Brain microvascular endothelial cell (primary cell): ENCODE results near the gene SV2B.

Experiments used
- DNase-seq: peaks from one replicate; pipeline ENCODE4 v3.0.0-alpha.2; 2020
- H3K27ac ChIP-seq: fragments of 250-450 bp; sonication (Bioruptor Pico); 2 replicates; pipeline ENCODE4 v1.5.1; 2020; ENCODE audit warnings: mild to moderate bottlenecking, moderate library complexity
- H3K27me3 ChIP-seq: fragments of 250-450 bp; sonication (Bioruptor Pico); replicated peaks from 2 replicates; pipeline ENCODE4 v1.5.1; 2020; ENCODE audit warnings: mild to moderate bottlenecking
- H3K36me3 ChIP-seq: fragments of 250-450 bp; sonication (Bioruptor Pico); replicated peaks from 2 replicates; pipeline ENCODE4 v1.5.1; 2020; ENCODE audit warnings: mild to moderate bottlenecking
- H3K4me3 ChIP-seq: 2 replicates; pipeline ENCODE4 v1.5.1; 2011; ENCODE audit warnings: low read depth, mild to moderate bottlenecking, control low read depth, low read length, moderate library complexity
- CTCF ChIP-seq: IDR thresholded peaks from 2 replicates; pipeline ENCODE4 v1.5.1; 2011; ENCODE audit warnings: low read depth, mild to moderate bottlenecking, moderate library complexity, low read length, control low read depth, inconsistent platforms; ENCODE audit errors: missing control alignments
- in situ Hi-C: cut with HindIII; loops from 2 replicates; pipeline ENCODE4 v1.10.0; 2017; ENCODE audit warnings: low sequenced_read_pairs, low pct_ligation_motif_present

Gene SV2B

GRCh38 chr15:91249591-91249990 lies 149.5 kb downstream of the SV2B start:
- no peak for TF ChIP-seq CTCF
- Histone ChIP-seq H3K4me3 (no peak overlapping the region), H3K27ac (no peak overlapping the region), H3K27me3 (no peaks in the 10 kb centered on the region), H3K36me3 (no peaks in the 10 kb centered on the region)
- in situ Hi-C loops, result no loop called here
- DNase-seq, result no peak

GRCh38 chr15:91252322-91252721 lies 152.3 kb downstream of the SV2B start:
- Histone ChIP-seq H3K27ac (no peak overlapping the region), H3K4me3 (no peak overlapping the region), H3K27me3 (no peaks in the 10 kb centered on the region), H3K36me3 (no peaks in the 10 kb centered on the region)
- in situ Hi-C loops, result no loop called here
- DNase-seq, result no peak
- no peak for TF ChIP-seq CTCF

GRCh38 chr15:91252756-91253155 lies 152.7 kb downstream of the SV2B start:
- DNase-seq, result no peak
- no peak for TF ChIP-seq CTCF
- H3K27ac ChIP-seq, result no peak overlapping the region
- no peaks in the 10 kb centered on the region for H3K27me3 ChIP-seq
- no peak overlapping the region for H3K4me3 ChIP-seq
- no peaks in the 10 kb centered on the region for H3K36me3 ChIP-seq
- in situ Hi-C loops, result no loop called here

GRCh38 chr15:91253605-91254004 lies 153.5 kb downstream of the SV2B start:
- in situ Hi-C loops, result no loop called here
- Histone ChIP-seq H3K27ac (no peak overlapping the region), H3K4me3 (no peak overlapping the region), H3K27me3 (no peaks in the 10 kb centered on the region), H3K36me3 (no peaks in the 10 kb centered on the region)
- TF ChIP-seq CTCF, result no peak
- DNase-seq, result no peak

- H3K27ac ChIP-seq, result no peak overlapping the region
- in situ Hi-C loops, result no loop called here
- no peaks in the 10 kb centered on the region for H3K36me3 ChIP-seq
- DNase-seq, result no peak
- TF ChIP-seq CTCF, result no peak
- no peak overlapping the region for H3K4me3 ChIP-seq
- H3K27me3 ChIP-seq, result no peaks in the 10 kb centered on the region
These were observed 154.7 kb downstream of the SV2B start for GRCh38 chr15:91254766-91255165.

GRCh38 chr15:91255670-91256192 lies 155.7 kb downstream of the SV2B start:
- H3K27ac ChIP-seq, result no peak overlapping the region
- no peak for DNase-seq
- no peak overlapping the region for H3K4me3 ChIP-seq
- H3K27me3 ChIP-seq, result no peaks in the 10 kb centered on the region
- in situ Hi-C loops, result no loop called here
- no peaks in the 10 kb centered on the region for H3K36me3 ChIP-seq
- TF ChIP-seq CTCF, result no peak
